ENCODE data around the gene MEGF8.

Gene MEGF8, protein sequence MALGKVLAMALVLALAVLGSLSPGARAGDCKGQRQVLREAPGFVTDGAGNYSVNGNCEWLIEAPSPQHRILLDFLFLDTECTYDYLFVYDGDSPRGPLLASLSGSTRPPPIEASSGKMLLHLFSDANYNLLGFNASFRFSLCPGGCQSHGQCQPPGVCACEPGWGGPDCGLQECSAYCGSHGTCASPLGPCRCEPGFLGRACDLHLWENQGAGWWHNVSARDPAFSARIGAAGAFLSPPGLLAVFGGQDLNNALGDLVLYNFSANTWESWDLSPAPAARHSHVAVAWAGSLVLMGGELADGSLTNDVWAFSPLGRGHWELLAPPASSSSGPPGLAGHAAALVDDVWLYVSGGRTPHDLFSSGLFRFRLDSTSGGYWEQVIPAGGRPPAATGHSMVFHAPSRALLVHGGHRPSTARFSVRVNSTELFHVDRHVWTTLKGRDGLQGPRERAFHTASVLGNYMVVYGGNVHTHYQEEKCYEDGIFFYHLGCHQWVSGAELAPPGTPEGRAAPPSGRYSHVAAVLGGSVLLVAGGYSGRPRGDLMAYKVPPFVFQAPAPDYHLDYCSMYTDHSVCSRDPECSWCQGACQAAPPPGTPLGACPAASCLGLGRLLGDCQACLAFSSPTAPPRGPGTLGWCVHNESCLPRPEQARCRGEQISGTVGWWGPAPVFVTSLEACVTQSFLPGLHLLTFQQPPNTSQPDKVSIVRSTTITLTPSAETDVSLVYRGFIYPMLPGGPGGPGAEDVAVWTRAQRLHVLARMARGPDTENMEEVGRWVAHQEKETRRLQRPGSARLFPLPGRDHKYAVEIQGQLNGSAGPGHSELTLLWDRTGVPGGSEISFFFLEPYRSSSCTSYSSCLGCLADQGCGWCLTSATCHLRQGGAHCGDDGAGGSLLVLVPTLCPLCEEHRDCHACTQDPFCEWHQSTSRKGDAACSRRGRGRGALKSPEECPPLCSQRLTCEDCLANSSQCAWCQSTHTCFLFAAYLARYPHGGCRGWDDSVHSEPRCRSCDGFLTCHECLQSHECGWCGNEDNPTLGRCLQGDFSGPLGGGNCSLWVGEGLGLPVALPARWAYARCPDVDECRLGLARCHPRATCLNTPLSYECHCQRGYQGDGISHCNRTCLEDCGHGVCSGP (N-terminal part only)

DNA sequence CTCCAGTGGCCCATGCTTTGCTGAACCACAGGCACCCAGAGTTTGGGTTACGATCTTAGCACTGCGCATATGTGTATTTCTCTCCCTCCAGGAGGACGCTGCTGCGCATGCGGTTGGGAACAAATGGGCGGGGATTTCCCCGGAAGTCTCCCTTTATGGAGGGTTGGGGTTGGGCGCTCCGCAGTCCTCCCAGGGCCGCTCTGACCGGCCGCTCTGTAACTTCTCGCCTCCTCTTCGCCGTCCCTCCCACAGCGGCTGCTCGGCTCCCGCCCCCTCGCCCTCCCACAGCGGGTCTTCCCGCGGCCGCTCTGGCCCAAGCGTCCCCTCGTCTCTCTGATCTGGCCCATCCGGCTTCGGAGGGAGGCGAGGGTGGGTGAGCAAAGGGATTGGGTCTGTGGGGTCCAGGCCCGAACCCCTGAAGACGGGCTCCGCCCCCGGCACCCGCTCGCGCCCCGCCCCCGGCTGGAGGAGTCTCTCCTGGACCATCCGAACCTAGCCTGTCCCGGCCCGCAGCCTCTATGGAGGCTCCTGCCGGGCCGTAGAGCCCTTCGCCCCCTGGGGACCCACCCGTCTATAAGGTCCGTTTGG is at the start of gene MEGF8:
MEGF8 (plus strand) TSS at position 328 of the 588 bp plus-strand sequence. CDS start 609 bp downstream, outside the sequence.
- peak; percentile 91 to 97 for DNase-seq (ENCODE audit: low read depth in 1 of 2, low spot score in 1 of 2)

DNA sequence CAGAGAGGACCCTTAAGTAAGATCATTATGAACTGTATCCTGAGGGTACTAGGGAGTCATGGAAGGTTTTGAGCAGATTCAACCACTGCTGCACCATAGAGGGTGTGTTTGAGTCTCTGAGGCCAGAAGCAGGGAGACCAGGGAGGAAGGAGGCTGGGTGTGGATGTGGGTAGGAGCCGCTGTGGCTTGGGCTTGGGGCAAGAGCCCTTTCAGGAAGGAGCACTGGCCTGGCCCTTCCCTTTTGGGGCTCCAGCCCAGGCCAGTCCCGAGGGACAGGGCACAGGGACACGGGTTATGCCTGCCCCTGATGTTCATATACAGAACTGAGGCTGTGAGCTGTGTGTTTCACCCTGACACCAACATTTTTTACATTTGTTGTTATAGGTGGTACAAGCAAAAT is 49.2 kb upstream of the MEGF8 start:
- no peak for DNase-seq (ENCODE audit: low read depth in 1 of 2, low spot score in 1 of 2)

DNA sequence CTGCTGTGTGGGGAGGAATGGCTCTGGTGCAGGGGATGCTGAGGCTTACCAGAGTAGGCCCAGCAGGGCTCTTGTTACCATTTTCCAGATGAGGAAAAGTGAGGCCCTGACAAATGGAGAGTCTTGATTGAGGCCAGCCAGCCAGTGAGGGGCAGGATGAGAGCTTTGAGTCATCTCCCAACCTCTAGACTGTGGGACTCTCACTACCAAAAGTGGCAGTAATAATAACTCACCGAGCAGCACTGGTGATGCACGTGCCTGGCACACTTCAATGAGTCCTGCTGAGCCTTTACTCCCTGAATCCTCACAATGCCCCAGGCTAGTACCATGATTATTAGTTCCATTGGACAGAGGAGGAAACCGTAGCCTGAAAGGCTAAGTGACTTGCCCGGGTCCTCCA is 48.6 kb upstream of the MEGF8 start:
- DNase-seq (ENCODE audit: low read depth in 1 of 2, low spot score in 1 of 2), result no peak

DNA sequence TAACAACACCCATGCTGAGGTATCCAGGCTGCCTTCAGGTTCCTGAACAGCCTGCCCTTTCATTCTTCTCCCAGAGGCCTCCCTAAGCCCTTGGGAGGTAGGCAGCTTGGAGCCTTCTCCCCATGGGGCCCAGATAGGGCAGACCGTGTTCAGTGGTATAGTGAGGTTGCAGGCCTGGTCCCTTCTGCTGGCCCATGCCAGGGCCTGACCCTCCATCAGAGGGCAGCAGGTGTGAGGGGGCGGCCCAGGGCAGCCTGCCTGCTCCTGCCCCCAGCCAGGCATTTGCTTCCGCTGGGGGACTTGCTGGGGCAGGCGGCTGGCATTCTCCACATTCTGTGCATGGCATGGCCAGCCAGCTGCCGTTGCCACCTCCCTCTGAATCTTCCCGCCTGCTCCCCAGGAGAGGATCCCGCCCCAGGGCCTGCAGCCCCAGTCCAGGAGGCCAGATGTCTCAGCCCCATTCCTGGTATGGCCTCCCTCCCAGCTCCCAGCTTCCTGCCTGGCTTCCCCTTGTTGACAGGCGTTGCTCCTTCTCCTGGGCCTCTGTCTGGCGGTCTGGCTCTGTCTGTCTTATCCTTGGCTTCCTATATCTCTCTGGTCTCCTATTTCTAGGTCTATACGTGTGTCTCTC is 47.5 kb upstream of the MEGF8 start:
- DNase-seq (ENCODE audit: low read depth in 1 of 2, low spot score in 1 of 2), result no peak

DNA sequence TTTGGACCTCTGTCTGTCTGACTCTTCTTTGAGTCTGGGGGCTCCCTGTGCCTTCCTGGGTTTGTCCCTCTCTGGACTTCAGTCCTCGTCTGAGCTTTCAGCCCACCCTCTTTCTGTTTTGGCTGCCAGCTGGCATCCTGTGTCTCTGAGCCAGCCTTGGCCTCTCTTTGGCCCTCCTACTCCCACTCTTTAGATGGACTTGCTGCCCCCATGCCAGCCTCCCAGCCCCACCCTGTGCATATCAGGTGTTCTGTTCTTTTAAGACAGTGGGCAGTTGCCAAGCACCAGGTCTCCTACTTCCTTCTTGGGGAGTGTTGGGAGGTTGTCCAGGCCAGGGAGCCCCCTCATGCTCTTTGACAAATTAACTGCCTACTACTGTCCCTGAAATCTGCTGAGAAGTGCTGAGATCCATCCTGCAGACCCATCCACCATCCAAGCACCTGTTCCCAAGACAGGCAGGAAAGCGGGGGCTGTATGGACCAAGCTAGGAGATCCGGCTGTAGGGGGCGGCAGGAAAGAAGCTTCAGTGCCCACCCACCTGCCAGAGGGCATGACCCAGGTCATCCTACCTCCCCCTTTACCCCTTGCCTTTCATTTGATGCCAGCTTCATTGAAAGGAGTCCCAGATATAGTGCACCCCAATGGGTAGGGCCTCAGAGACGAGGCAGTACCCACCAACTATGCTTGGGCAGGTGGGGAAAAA is 46.8 kb upstream of the MEGF8 start:
- DNase-seq (ENCODE audit: low read depth in 1 of 2, low spot score in 1 of 2), result no peak

DNA sequence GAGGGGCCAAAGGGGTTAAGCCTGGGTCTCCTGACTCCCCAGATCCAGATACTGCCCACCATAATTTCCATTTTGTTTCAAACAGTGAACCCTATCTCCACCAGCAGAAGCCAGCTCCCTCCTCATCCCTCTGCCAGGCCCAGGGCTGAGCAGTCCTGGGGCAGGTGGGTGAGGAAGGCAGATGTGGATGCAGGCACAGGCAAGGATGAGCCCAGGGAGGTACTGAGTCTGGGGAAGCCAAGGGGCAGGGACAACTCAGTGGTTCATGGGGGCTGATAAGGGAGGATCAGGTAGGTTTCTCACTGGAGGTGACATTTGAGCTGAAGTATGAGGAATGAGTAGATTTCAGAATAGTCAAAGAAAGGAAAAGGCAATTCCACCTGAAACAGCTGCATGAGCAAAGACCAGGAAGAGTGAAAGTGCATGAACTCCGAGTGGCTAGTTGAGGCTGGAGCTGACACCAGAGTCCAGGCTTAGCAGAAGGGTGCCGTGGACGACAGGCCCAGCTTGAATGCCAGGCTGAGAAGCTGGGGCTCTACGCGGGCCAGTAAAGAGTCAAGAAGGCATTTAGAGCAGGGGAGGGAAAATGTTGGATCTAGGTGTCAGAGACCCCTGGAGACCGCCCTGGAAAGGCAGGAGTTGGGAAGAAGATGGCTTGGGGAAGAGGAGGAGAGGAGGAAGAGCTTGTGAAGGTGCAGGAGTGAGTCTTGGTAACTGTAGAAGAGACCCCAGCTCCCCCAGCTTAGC is 46.1 kb upstream of the MEGF8 start:
- no peak for DNase-seq (ENCODE audit: low read depth in 1 of 2, low spot score in 1 of 2)

DNA sequence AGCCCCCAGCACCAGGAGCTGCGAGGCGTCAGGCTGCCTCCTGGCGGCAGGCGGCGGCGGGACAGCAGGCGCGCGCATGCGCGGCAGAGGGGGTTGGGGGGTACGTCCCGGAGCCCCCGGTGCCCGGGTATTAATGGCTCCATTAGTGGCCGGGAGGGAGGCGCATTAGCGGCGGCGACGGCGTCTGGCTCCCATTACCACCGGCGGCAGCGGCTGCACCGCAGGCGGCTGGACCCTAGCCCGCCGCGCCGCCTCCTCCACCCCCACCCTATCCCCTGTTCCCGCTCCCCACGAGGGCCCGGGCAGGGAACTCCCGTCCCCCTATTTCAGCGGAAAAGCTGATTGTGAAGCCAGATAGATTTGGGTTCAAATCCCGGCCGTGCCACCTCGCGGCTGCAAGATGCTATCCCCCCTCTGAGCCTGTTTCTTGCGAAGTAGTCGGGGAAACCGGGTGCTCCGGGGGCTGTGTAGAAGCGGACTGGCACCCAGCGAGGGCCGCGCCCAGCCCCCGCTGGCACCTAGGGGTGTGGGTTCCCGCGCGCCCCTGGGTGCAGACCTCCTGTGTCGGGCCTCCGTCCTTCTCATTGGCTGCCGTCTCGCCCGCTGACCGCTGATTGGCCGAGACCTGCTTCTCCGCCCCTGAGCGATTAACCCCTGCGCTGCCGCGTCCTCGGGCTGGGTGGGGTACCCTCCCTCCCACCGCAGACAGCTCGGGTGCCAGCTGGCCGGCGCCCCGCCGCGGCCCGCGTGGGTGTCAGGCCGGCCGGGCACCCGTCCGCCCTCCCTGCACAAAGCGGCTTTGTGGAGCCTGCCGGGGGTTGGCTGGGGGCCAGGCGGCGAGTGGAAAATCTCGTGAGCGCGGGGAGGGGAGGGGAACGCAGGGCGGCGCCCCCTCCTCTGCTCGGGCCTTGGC is 45.3 kb upstream of the MEGF8 start:
- peak; percentile 72 to 83 for DNase-seq (ENCODE audit: low read depth in 1 of 2, low spot score in 1 of 2)

DNA sequence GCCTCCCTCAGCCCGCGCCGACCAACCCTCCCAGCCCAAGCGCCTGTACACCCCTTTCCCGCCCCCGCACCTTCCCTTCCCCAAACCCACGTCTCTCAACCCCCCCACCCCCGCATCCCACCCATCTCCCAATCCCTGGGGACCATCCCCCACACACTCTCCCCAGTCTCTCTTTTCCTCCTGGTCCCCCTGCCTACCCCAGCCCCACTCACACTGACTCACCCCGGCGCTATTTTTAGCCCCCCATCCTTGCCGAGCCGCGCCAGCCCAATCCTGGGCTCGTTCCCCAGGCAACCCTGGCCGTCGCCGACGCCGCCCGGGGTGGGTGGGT is 44.7 kb upstream of the MEGF8 start:
- no peak for DNase-seq (ENCODE audit: low read depth in 1 of 2, low spot score in 1 of 2)

DNA sequence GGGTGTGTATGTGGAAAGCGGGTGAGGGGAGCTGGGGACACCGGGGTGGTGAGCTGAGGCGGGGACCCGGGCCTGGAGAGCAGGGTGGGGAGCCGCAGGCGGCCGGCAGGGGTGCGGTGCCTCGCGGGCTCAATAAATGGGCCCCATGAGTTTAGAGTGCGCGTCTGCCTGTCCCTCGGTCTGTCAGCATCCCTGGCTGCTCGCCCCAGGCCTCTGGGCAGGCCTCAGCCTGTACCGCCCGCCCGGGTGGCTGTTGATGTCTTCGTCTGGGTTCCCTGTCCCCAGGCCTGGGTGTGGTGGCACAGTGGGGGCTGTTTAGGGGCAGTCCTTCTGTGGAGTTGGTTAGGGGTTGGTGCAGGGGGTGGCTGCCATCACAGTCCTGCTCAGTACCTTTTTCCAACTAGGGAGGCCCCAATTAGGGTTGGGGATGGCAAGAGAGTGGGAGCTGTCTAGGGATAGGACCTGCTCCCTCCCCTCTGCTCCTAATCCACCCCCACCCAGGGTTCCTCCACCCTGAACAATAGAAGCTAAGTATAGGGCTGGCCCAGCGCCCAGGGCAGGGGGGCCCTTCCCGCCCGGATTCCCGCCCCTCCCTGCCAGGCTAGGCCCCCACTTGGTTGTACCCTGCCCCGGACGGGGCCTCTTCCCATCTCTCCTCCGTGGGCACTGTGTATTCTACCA is 44.1 kb upstream of the MEGF8 start:
- no peak for DNase-seq (ENCODE audit: low read depth in 1 of 2, low spot score in 1 of 2)

DNA sequence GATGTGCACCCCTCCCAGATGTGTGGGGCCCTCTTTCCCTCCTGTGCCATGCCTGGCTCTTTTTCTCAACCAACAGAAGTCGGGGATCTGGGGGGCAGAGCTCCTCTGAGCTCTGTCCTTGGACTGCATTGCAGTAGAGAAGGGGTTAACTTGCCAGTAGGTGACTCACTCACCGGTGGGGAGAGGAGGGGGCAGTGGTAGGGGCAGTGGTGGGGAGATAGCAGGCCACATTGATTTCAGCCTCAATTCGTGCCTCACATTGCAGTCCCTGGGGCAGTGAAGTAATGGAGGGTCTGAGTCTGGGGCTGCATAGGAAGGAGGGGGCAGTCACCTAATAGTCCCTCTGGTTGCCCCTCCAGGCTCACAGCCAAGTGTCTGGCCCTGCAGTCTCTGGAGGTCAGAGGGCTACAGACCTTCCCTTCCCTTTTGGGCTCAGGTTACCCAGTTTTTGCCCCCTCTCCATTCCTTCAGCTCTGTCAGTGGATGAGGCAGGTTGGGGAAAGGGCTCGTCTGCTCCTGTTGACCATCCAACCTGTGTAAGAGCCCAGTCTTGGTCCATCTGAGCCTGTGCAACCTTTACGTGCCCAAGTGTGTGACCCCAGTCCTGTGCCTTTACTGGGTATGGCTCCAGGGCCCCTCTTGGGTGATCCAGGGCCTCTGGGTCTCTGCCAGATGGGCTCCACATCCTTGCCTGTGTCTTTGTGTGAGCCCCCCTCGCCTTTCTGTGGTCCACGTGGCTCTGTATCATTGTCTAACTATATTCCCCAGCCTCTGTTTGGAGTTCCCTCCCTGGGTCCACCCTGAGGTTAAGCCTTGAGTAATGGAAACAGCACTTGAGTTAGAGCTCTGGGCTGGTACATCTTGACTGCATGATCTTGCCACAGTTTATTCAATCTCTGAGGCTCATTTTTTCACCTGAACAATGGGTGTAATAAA is 43.3 kb upstream of the MEGF8 start:
- no peak for DNase-seq (ENCODE audit: low read depth in 1 of 2, low spot score in 1 of 2)

DNA sequence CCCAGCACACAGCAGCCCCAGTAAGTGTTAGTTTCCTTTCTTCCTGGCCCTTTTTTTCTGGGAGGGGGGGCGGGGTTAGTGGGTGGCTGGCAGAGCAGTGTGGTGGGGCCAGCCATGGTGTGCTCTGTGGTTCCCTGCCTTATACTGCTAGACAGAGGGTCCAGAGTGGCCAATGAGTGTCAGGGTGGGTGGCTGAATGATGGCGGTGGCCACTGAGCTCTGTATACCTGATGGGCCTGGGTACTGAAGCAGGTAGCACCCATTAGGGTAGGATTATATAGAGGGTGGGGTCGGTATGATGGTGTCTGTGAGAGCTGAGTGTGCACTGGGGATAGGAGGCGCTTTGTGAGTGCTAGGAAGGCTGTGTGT is 42.6 kb upstream of the MEGF8 start:
- no peak for DNase-seq (ENCODE audit: low read depth in 1 of 2, low spot score in 1 of 2)

DNA sequence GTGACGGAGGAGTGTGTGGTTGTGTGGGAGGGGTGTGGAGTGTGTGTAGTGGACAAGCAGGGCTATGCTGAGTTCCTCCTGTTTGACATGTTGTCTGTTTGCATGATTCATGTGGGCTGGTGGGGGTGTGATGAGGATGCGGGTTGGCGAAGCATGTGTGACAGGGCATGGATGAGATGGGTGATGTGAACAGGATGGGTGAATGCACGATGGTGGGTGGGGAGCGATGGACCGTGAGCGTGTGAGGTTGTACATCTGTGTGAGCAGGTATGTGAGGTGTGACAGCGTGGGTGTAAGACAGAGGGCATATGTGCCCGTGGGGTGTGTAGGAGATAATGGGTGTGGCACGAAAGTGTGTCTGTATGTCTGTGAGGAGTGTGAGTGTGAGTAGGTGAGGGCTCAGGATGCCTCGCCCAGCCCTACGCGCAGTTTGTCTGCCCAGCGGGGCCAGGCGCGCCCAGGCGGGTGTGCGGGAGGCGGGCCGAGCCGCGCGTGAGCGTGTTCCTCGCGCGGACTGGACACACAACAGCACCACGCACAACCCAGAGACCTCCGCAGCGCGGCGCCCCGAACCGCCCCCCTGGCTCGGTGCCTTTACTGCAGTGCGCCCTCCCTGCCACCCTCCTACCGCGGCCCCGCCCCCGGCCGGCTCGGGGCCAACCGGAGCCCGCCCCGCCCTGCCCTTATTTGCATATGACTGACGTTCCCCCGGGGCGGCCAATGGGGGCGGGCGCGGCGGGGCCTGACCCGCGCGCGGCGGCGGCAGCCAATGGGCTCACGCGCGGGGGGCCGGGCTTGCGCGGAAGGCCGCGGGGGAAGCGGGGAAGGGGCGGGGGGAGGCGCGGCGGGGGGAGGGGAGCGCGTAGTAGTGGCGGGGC is 42.0 kb upstream of the MEGF8 start:
- DNase-seq (ENCODE audit: low read depth in 1 of 2, low spot score in 1 of 2), result peak; percentile 86 to 92

DNA sequence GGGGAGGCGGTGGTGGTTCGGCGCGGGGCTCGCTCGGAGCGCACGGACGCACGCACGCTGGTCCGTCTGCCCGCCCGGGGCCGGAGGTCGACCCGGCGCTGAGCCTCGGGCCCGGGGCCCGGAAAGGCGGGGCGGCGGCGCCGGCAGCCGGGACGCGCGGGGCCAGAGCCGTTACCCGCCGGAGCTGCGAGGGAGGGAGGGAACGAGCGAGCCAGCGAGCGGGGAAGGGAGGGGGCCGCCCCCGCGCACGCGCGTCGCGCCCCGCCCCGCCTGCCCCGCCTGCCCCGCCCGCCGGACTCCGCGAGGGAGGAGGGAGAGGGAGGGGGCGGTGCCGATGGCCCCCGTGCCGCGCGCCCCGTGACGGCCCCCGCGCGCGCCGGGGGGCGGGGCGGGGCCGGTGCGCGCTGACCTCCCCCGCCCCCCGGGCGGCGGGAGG is 41.4 kb upstream of the MEGF8 start:
- DNase-seq (ENCODE audit: low read depth in 1 of 2, low spot score in 1 of 2), result peak; percentile 63 to 70

DNA sequence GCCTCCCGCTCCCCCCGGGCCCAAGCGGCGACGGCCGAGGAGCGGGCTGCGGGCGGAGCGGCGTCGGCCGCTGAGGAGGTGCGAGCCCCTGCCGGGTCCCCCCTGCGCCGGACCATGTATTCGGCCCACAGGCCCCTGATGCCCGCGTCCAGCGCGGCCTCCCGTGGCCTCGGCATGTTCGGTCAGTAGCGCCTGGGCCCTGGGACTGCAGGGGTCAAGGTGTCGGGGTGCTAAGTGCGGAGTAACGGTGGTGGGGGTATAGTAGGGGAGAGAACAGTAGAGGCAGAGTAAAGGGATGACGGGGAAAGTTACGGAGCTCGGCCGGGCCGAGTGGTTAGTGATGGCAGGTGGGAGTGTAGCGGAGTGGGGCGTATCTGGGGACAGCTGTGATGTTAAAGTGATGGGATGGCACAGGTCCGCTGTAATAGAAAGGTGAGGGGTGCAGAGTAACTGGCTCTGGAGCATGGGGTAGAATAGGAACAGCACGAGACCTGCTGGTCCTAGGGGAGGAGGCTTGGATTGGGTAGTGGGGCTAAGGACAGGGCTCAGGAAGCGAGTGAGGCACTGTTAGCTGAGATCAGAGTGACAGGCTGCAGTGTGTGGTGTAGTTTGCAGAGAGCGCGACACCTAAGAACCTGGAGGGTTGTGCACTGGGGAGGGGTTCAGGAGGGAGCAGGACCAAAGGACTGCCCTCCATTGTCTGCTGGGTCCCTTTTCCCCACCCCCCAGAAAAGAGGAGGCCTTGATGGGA is 40.7 kb upstream of the MEGF8 start:
- DNase-seq (ENCODE audit: low read depth in 1 of 2, low spot score in 1 of 2), result no peak

DNA sequence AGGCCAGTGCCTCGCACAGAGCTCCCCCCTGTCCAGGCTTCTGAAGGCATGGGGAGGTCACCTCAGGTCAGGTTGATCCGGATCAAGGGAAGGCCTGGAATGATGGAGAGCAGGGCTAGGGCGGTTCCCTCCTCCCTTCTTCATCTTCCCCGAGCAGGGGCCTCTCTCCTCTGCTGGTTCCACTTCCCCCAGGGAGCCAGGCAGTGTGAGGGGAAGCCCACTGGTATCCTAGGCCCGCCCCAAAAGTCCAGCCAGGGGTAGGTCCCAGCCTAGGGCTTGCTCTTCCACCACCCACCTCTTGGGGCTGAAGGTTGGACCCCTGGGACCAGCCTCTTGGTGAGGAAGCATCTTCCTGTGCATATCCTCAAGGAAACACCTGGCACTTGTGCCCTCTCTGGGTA is 39.9 kb upstream of the MEGF8 start:
- no peak for DNase-seq (ENCODE audit: low read depth in 1 of 2, low spot score in 1 of 2)
